Activated CD4-positive, alpha-beta T cell treated with anti-CD3 and anti-CD28 coated beads for 4 hours (primary cell): ENCODE results near the gene TTC8.
"Not testable (repeated sequence)": the region's sequence is repeated elsewhere in the genome, so short reads cannot be mapped to it uniquely, and the experiment has no call there.

Experiments used
- DNase-seq, 2 donors: peaks; one replicate each; pipeline ENCODE4 v3.0.0-alpha.2; 2020

TTC8 gene

GRCh38 chr14:88824314-88825077 is at the start of gene TTC8:
Gene TTC8, plus strand, starts transcription at chr14:88824651. Its CDS starts 57 bp downstream, at chr14:88824708.
- peak; percentile 79 to 83 for DNase-seq

GRCh38 chr14:88775532-88775931 is 48.9 kb upstream of the TTC8 start:
- no peak for DNase-seq

- no peak for DNase-seq
Measured at GRCh38 chr14:88785911-88786310, 38.5 kb upstream of the TTC8 start.

DNA sequence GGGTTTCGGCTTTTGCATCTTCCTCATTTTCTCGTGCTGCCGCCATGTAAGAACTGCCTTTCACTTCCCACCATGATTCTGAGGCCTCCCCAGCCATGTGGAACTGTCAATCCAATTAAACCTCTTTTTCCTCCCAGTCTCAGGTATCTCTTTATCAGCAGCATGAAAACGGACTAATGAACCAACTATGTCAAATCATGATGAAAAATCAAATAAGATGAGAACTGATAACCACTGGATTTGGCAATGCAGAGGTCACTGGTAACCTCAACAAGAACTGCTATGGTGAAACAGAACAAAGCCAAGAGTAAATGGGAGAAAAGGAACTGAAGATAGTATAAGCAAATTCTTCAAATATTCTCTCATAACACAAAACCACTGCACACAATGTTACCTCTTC is 37.7 kb upstream of the TTC8 start:
- DNase-seq = no peak

DNA sequence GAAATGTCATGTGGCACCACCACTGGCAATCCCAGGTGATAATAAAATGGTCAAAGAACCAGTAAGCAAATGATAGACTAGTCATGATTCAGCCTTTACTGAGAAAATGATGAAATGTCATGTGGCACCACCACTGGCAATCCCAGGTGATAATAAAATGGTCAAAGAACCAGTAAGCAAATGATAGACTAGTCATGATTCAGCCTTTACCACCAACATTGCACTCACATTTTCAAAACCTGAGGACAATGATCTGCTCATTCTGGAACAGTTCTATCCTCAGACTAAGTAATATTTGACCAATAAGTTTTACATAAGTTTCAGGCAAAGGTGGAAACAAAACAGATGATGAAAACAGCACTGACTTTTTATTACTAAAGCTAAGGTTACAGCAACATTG is 34.9 kb upstream of the TTC8 start:
- DNase-seq = not testable (repeated sequence)

DNA sequence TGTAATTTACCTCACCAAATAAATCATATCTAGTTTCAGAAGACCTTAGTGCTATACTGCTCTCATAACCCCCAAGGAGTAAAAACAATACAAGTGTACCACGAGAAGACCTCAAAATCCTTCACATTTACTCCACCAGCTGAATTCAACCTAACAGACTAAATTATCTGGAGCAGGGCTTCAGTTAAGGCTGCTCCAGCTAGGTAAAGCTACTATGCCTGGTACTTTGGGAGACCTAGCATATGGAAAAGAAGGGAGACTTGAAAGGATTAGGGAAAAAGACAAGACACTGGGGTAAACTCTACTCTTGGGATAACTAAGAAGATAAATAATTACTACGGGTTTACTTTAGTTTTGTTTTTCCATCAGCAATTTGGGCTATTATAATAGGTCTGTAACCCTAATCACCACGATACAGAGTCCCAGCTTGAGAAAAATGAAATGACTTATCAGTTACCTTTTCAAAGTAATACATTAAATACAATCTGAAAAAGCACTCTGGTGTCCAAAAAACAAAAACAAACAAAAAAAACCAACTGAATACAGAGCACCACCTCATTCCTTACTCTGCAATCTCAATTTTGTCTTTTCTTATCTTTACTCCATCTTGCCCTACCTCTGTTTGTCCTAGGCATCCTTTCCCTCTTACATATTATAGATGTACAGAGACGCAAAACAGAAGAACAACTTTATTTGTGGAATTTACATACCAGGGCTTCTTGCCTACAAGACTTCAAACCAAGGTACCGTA is 33.8 kb upstream of the TTC8 start:
- DNase-seq = no peak

GRCh38 chr14:88791252-88791621 is 33.2 kb upstream of the TTC8 start:
- DNase-seq = no peak

GRCh38 chr14:88791629-88792472 is 32.6 kb upstream of the TTC8 start:
- peak in 1 of 2 donors; percentile 2 for DNase-seq

DNA sequence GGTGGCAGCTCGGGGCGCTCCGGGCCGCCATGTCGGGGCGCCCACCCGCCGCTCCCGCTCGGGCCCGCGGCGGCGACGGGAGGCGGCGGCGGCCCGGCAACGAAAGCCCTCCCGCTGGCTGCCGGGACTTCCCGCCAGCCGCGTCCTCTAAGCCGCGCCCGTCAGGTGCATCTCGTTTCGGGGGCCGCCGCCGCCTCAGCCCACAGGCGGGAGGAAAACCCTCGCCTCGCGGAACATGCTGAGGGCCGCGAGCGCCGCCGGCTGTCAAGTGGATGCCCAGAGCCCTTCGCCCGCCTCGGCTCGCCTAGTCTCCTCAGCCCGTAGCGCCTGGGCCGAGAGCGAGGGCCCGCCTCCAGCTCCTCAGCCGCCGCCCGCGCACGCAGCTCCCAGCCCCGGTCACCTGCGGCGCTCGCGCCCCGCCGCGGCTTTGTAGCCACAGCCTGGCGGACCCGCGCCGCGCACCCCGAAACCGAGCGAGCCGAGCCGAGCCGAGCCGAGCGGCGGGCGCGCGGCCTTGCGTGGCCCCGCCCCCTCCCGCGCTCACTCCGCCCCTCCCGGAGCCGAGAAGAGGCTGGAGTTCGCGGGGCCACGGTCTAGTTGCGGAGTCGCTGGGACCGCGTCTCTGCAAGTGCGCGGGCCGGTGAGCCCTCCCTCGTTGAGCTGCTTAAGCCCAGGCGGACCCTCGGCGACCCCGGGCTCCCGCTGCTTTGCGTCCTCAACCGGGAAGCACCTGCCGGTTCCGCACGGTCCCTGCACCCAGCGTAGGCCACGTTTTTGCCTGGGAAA is 31.8 kb upstream of the TTC8 start, which contains the start of gene EML5:
Gene EML5 (minus strand): TSS at position 481 of the 786 bp plus-strand sequence. CDS start 450 bp downstream, at position 31.
- peak; percentile 77 to 79 for DNase-seq

GRCh38 chr14:88793259-88793625 is 31.2 kb upstream of the TTC8 start:
- DNase-seq = no peak

DNA sequence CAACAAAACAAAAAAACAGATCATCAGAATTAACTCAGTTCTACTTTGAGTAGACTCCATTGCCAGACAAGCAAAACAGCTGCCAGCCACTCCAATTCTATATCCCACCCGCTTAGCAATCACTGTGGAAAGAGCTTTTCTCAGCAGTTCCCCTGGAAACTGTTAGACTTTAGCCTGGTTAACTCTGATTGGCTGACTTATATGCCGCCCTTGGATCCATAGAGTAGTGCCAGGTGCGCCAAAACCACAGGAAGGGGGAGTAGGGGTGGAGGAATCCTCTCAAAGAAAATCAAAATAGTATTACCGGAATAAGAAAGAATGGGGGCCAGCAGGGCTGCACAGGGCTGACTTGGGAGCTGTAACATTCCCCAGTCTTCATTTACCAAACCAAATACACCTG is 26.3 kb upstream of the TTC8 start:
- no peak for DNase-seq

- no peak for DNase-seq
Measured at GRCh38 chr14:88799522-88799921, 24.9 kb upstream of the TTC8 start.

DNA sequence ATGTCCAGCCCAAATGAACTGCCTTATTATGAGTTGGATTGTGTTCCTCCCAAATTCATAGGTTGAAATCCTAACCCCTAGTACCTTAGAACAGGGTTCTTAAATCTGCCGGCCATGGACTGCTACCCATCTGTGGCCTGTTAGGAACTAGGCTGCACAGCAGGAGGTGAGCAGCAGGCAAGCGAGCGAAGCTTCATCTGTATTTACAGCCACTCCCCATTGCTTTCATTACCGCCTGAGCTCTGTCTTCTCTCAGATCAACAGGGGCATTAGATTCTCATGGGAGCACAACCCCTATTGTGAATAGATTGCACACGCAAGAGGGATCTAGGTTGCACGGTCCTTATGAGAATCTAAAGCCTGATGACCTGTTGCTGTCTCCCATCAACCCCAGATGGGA is 21.9 kb upstream of the TTC8 start:
- no peak for DNase-seq

DNA sequence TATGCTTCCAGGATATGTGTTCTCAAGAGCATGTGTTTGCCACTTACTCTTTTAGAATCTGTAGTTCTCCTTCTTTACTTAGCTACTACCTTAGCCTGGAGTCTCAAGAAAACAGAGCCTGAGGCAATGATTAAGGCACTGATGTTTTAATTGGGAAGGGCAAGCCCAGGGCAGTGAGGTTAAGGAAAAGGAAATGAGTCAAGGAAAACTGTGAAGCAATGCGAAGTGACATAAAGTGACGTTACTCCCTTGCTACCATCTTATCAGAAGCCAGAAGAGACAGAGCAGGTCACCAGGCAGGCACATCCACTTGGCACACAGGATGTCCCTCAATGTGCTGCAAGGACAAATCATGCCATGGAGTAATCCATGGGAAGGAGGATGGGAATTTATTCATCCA is 20.4 kb upstream of the TTC8 start:
- DNase-seq = no peak

DNA sequence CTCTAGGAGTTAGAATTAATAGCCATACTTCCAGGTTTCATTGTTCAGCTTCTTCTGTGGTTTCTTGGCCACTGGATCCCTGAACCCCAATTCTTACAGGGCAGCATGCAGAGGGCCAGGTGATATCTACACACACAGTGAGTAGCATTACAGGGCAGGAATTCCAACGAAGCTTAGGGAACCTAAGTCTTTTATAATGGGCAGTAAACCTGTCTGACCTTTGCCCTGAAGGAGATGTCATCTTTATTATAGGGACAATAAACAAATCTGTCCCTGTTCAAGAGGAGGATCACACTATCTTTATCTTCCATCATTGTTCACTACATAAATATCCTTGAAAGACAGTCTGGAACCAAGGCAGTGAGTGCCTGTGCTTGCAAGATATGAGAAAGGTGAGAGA is 20.0 kb upstream of the TTC8 start:
- no peak for DNase-seq

- no peak for DNase-seq
Measured at GRCh38 chr14:88808359-88808758, 16.1 kb upstream of the TTC8 start.

DNA sequence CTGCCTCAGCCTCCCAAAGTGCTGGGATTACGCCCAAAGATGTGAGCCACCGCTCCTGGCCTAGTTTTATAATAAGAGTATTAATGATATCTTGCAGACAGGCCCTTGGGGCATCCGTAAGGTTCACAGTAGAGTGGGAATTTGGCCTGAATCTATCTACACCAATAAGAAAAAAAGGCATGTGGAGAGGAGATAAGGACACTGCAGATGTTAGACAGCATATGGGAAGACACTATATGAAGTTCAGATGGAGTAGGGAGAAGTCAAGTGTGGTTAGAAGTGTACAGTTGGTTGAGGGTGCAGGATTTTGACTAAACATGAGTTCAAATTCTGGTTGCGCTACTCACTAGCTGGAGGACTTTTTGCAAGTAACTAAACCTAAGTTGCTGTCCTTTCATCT is 8.5 kb upstream of the TTC8 start:
- DNase-seq = no peak

GRCh38 chr14:88818018-88818417 is 6.4 kb upstream of the TTC8 start:
- DNase-seq = no peak

DNA sequence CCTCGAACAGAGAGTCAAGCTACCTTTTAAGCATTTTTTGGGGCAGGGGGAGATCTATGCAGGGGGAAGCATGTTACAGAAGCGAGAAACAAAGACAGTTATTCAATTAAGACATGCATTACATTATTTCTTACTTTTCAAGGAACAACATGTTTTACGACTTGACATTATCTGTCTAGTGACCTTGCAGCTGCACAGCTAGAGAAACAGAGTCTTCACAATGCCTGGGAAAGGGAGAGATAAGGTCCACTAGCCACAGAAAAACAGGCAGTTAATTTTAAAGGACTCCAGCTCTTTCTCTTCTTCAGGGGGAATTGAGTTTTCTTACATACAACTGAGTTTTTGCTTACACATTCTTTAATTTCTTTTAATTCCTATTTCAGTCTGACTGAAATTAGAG is 4.8 kb upstream of the TTC8 start:
- not testable (repeated sequence) for DNase-seq

GRCh38 chr14:88821378-88821777 is 3.1 kb upstream of the TTC8 start:
- no peak for DNase-seq

GRCh38 chr14:88821888-88822287 is 2.6 kb upstream of the TTC8 start:
- DNase-seq = no peak

DNA sequence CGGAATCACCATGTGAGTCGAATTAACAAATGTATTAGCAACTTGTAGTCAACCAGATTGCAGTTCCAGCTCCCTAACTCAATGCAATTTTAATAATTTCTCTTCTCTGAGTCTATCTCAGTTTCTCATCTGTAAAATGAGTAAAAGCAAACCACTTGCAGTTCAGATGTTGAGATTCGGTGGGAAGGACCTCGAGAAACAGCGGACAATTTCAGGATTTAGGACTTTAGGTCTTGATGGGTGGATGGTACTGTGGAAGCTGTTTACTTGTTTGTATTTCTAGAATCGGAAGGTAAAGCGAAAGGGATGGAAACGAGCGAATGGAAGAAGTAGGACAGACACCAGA is 510 bp upstream of the TTC8 start:
- DNase-seq = no peak

GRCh38 chr14:88825078-88825458 is 617 bp downstream of the TTC8 start:
- DNase-seq = no peak
